Endothelial cell (in vitro differentiated cells): ENCODE measurements around the gene LENG8. TPM values are rescaled to one million over a fixed set of nuclear protein-coding genes. Genes with fewer than 3 reads are reported as not detected.

Experiments used
- DNase-seq: peaks from one replicate; pipeline ENCODE4 v3.0.0; 2021; ENCODE audit warnings: low spot score
- H3K27ac Mint-ChIP-seq: one replicate; pipeline ENCODE4 v1.8.0; 2021; ENCODE audit warnings: mixed read lengths, inconsistent platforms; ENCODE audit not compliant: unreplicated experiment
- H3K27me3 Mint-ChIP-seq: one replicate; pipeline ENCODE4 v1.8.0; 2021; ENCODE audit warnings: mild to moderate bottlenecking, moderate library complexity, mixed read lengths, inconsistent platforms; ENCODE audit not compliant: unreplicated experiment
- H3K36me3 Mint-ChIP-seq: one replicate; pipeline ENCODE4 v1.8.0; 2021; ENCODE audit warnings: mild to moderate bottlenecking, low read depth, mixed read lengths, inconsistent platforms; ENCODE audit not compliant: unreplicated experiment
- H3K4me1 Mint-ChIP-seq: one replicate; pipeline ENCODE4 v1.8.0; 2021; ENCODE audit warnings: mild to moderate bottlenecking, mixed read lengths, inconsistent platforms; ENCODE audit not compliant: unreplicated experiment
- H3K4me3 Mint-ChIP-seq: one replicate; pipeline ENCODE4 v1.8.0; 2021; ENCODE audit warnings: mild to moderate bottlenecking, mixed read lengths, inconsistent platforms; ENCODE audit not compliant: unreplicated experiment
- H3K9me3 Mint-ChIP-seq: one replicate; pipeline ENCODE4 v1.8.0; 2021; ENCODE audit warnings: mixed read lengths, inconsistent platforms; ENCODE audit not compliant: unreplicated experiment
- CTCF ChIP-seq: fragments of 200-600 bp; sonication (generic); IDR thresholded peaks from one replicate; pipeline ENCODE4 v1.5.0; 2021; ENCODE audit warnings: antibody characterized with exemption; ENCODE audit not compliant: unreplicated experiment
- total RNA-seq: library from RNA; stranded (reverse); fragmentation: NEBNext Ultra II Directional; extraction: Animal tissue kit (Norgen Biotek cat#: 25700); gene quantifications from one replicate; pipeline ENCODE4 v1.2.1, GENCODE V29; 2021; ENCODE audit not compliant: unreplicated experiment

LENG8 gene
- total RNA-seq, 1 donor from 2014 or later = 162 TPM

DNA sequence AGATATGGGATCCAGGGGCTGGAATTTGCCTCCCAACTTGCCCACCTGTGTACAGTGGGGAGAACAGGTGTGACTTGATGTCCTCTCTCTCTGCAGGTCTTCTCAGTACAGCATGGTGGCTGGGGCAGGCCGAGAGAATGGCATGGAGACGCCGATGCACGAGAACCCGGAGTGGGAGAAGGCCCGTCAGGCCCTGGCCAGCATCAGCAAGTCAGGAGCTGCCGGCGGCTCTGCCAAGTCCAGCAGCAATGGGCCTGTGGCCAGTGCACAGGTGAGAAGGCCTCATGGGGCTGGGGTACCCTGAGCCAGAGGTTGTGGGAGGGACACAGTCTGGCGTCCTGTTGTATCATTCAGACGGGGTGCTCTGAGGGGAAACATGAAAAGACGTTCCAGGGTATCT, 3.0 kb downstream of the LENG8 start:
- Mint-ChIP-seq H3K27ac (no peak overlapping the region), H3K36me3 (peaks cover 50% of the 10 kb centered on the region), H3K9me3 (no peaks in the 10 kb centered on the region), H3K27me3 (peaks cover 32% of the 10 kb centered on the region), H3K4me3 (peak overlapping the region; percentile 100), H3K4me1 (peaks cover 32% of the 10 kb centered on the region)
- TF ChIP-seq CTCF = no peak
- no peak for DNase-seq

DNA sequence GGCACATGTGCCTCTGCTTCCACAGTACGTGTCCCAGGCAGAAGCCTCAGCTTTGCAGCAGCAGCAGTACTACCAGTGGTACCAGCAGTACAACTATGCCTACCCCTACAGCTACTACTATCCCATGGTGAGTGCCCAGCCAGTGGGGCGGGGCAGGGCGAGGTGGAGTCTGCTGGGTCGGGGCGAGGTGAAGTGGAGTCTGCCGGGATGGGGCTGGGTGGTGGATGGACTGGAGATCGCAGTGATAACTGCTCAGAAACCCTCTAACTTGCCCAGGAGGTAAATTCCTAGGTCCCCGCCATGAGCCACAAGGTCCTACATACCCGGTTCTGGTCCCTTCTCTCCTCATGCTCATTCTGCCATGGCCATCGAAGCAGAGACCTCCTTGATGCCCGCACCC, 3.6 kb downstream of the LENG8 start:
- H3K27ac Mint-ChIP-seq = no peak overlapping the region
- H3K4me1 Mint-ChIP-seq = peaks cover 29% of the 10 kb centered on the region
- DNase-seq = no peak
- H3K4me3 Mint-ChIP-seq = no peak overlapping the region
- peaks cover 51% of the 10 kb centered on the region for H3K36me3 Mint-ChIP-seq
- no peaks in the 10 kb centered on the region for H3K9me3 Mint-ChIP-seq
- no peak for TF ChIP-seq CTCF
- H3K27me3 Mint-ChIP-seq = peaks cover 32% of the 10 kb centered on the region

DNA sequence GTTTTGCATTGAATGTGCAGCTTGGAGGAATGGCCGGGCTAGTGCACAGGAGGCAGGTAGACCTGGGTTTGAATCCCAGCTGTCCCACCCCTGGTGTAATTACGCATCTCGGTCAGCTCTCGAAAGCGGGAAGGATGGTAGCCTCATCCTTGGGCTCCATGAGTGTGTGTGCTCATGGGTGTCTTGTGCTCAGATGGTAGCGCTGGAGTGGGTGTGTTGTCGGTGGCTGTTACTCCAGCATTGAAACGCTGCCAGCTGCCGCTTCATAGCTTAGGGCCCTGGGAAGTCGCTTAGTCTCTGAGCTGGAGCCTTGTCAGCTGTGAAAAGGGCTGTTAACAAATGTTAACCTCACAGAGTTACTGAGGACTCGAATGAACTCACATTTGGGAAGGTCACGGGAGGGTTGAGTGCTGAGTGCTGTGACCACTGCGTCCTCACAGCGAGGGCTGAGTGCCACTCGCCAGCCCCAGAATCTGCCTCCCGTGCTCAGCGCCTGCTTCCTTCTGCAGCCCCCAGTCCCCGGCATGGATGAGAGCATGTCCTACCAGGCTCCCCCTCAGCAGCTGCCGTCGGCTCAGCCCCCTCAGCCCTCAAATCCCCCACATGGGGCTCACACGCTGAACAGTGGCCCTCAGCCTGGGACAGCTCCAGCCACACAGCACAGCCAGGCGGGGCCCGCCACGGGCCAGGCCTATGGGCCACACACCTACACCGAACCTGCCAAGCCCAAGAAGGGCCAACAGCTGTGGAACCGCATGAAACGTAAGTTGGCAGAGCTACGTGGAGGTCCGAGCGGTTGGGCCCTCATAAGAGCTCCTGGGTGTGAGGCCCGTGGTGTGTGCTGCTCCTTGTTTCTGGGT, 5.2 kb downstream of the LENG8 start:
- no peak for DNase-seq
- Mint-ChIP-seq H3K4me3 (peak overlapping the region; percentile 7), H3K36me3 (peaks cover 66% of the 10 kb centered on the region), H3K9me3 (no peaks in the 10 kb centered on the region), H3K27me3 (peaks cover 38% of the 10 kb centered on the region), H3K4me1 (peaks cover 20% of the 10 kb centered on the region), H3K27ac (no peak overlapping the region)
- no peak for TF ChIP-seq CTCF

- H3K27me3 Mint-ChIP-seq = peaks cover 35% of the 10 kb centered on the region
- peaks cover 19% of the 10 kb centered on the region for H3K4me1 Mint-ChIP-seq
- no peak for TF ChIP-seq CTCF
- H3K27ac Mint-ChIP-seq = no peak overlapping the region
- no peak for DNase-seq
- H3K36me3 Mint-ChIP-seq = peaks cover 62% of the 10 kb centered on the region
- H3K9me3 Mint-ChIP-seq = no peaks in the 10 kb centered on the region
- no peak overlapping the region for H3K4me3 Mint-ChIP-seq
These were observed 6.0 kb downstream of the LENG8 start for GRCh38 chr19:54454781-54455675.
